SK-N-SH (cell line): ENCODE data around the gene AGMO. TPM values are rescaled to one million over a fixed set of nuclear protein-coding genes. Genes with fewer than 3 reads are reported as not detected.

ENCODE experiments used
- CTCF ChIA-PET: fragments of 300-600, 350-600 bp; formaldehyde crosslinking; extraction: SDS; loops from one replicate; lab custom pipeline; 2021; lab: Yijun Ruan, JAX
- POLR2A ChIA-PET: fragments of 350-600 bp; sonication (Branson Sonifier 250); formaldehyde crosslinking; extraction: SDS; loops from one replicate; lab custom pipeline; 2020; ENCODE audit warnings: antibody characterized with exemption, inconsistent platforms; lab: Yijun Ruan, JAX
- DNase-seq: peaks from one replicate; pipeline ENCODE4 v3.0.0; 2012
- H2AFZ ChIP-seq: fragments of 200-600 bp; sonication (generic); 2 replicates; pipeline ENCODE4 v1.8.1; 2016; ENCODE audit warnings: antibody characterized with exemption, mild to moderate bottlenecking, low read depth
- H3F3A ChIP-seq: fragments of 200-600 bp; sonication (generic); replicated peaks from 2 replicates; pipeline ENCODE3; 2016; ENCODE audit warnings: antibody characterized with exemption, mild to moderate bottlenecking; ENCODE audit not compliant: insufficient read depth
- H3K27ac ChIP-seq, 2 experiments: fragments of 200-500 bp in 1 of 2; fragments of 200-600 bp in 1 of 2; sonication (Bioruptor generic) in 1 of 2; sonication (generic), shearing (Covaris generic) in 1 of 2; 2 replicates each; pipeline versions ENCODE4 v1.5.1 to v1.6.1; 2014 to 2016; ENCODE audit warnings: low read depth in 2 of 2, inconsistent platforms in 1 of 2, low read length in 1 of 2, mild to moderate bottlenecking in 1 of 2, mixed read lengths in 1 of 2
- H3K27me3 ChIP-seq: fragments of 200-600 bp; sonication (generic), shearing (Covaris generic); 2 replicates; pipeline ENCODE4 v1.6.1; 2016; ENCODE audit warnings: mixed run types; ENCODE audit not compliant: insufficient read depth
- H3K36me3 ChIP-seq, 2 experiments: fragments of 200-500 bp in 1 of 2; fragments of 200-600 bp in 1 of 2; sonication (Bioruptor generic) in 1 of 2; sonication (generic) in 1 of 2; replicated peaks in 1 of 2; 2 replicates each; pipeline versions ENCODE3 to v1.5.1; 2014 to 2016; ENCODE audit warnings: low read length in 1 of 2, mild to moderate bottlenecking in 1 of 2; ENCODE audit not compliant: insufficient read depth in 2 of 2, control insufficient read depth in 1 of 2
- H3K4me1 ChIP-seq, 2 experiments: fragments of 200-500 bp in 1 of 2; fragments of 200-600 bp in 1 of 2; sonication (Bioruptor generic) in 1 of 2; sonication (generic), shearing (Covaris generic) in 1 of 2; 2 replicates each; pipeline versions ENCODE4 v1.5.1 to v1.6.1; 2014 to 2016; ENCODE audit warnings: low read depth in 1 of 2, low read length in 1 of 2, mixed run types in 1 of 2; ENCODE audit not compliant: insufficient read depth in 2 of 2, control insufficient read depth in 1 of 2
- H3K4me2 ChIP-seq: fragments of 200-600 bp; sonication (generic), shearing (Covaris generic); 2 replicates; pipeline ENCODE4 v1.6.1; 2017; ENCODE audit warnings: mixed run types
- H3K4me3 ChIP-seq, 2 experiments: fragments of 200-500 bp in 1 of 2; fragments of 200-600 bp in 1 of 2; sonication (Bioruptor generic) in 1 of 2; sonication (generic), shearing (Covaris generic) in 1 of 2; 2 replicates each; pipeline versions ENCODE4 v1.5.1 to v1.8.1; 2014 to 2016; ENCODE audit warnings: low read depth in 2 of 2, inconsistent platforms in 1 of 2, low read length in 1 of 2, mild to moderate bottlenecking in 1 of 2, mixed read lengths in 1 of 2, moderate library complexity in 1 of 2
- H3K79me2 ChIP-seq: fragments of 200-600 bp; sonication (generic); 2 replicates; pipeline ENCODE4 v1.8.1; 2017; ENCODE audit warnings: mild to moderate bottlenecking; ENCODE audit not compliant: insufficient read depth
- H3K9ac ChIP-seq: fragments of 200-600 bp; sonication (generic); 2 replicates; pipeline ENCODE4 v1.6.1; 2017; ENCODE audit warnings: mixed run types
- H3K9me2 ChIP-seq: fragments of 200-600 bp; sonication (generic); 2 replicates; pipeline ENCODE4 v1.6.1; 2017; ENCODE audit warnings: mixed run types
- H3K9me3 ChIP-seq: fragments of 200-600 bp; sonication (generic); 2 replicates; pipeline ENCODE4 v1.6.1; 2017; ENCODE audit warnings: mixed run types, mild to moderate bottlenecking, moderate library complexity
- H4K20me1 ChIP-seq: fragments of 200-600 bp; sonication (generic); 2 replicates; pipeline ENCODE4 v1.6.1; 2017; ENCODE audit warnings: mild to moderate bottlenecking, mixed run types; ENCODE audit not compliant: insufficient read depth
- EP300 ChIP-seq, 2 experiments: IDR thresholded peaks; 2 replicates each; pipeline versions ENCODE4 v1.4.0 to v1.6.1; 2012; ENCODE audit warnings: borderline replicate concordance in 1 of 2, low read depth in 1 of 2, low read length in 1 of 2
- EZH2phosphoT487 ChIP-seq: fragments of 200-600 bp; sonication (generic); IDR thresholded peaks from 2 replicates; pipeline ENCODE4 v1.6.1; 2017; ENCODE audit warnings: low read depth, mixed run types, mild to moderate bottlenecking, antibody characterized with exemption, moderate library complexity, borderline replicate concordance
- GABPA ChIP-seq: IDR thresholded peaks from 2 replicates; pipeline ENCODE4 v1.4.0; 2012; ENCODE audit warnings: low read depth, mild to moderate bottlenecking
- GATA2 ChIP-seq: sonication (generic); formaldehyde crosslinking; IDR thresholded peaks from 2 replicates; pipeline ENCODE4 v1.5.0; 2020; ENCODE audit warnings: mild to moderate bottlenecking, missing genetic modification reagents
- MEF2A ChIP-seq: IDR thresholded peaks from 2 replicates; pipeline ENCODE4 v1.4.0; 2012; ENCODE audit warnings: low read depth, borderline replicate concordance
- PBX3 ChIP-seq: IDR thresholded peaks from 2 replicates; pipeline ENCODE4; 2012
- POLR2AphosphoS5 ChIP-seq: IDR thresholded peaks from 2 replicates; pipeline ENCODE4 v1.6.1; 2012; ENCODE audit warnings: low read depth, low read length
- RAD21 ChIP-seq: IDR thresholded peaks from 2 replicates; pipeline ENCODE4 v1.6.1; 2012; ENCODE audit warnings: mild to moderate bottlenecking, low read length
- SIN3A ChIP-seq: IDR thresholded peaks from 2 replicates; pipeline ENCODE4 v1.6.1; 2012; ENCODE audit warnings: low read depth, mild to moderate bottlenecking, low read length, moderate library complexity, borderline replicate concordance
- SMC3 ChIP-seq: IDR thresholded peaks from 2 replicates; pipeline ENCODE4 v1.6.1; 2012; ENCODE audit warnings: low read depth, low read length, improper control_type of control experiment
- TCF12 ChIP-seq: IDR thresholded peaks from 2 replicates; pipeline ENCODE4 v1.4.0; 2012
- ZBTB33 ChIP-seq: IDR thresholded peaks from 2 replicates; pipeline ENCODE4 v1.4.0; 2012; ENCODE audit warnings: low read depth, borderline replicate concordance
- WGBS: methylation state at CpG from one replicate; pipeline ENCODE4 v1.1.6; 2017; ENCODE audit warnings: low lambda C conversion rate; 5-methylcytosine and 5-hydroxymethylcytosine counted together
- polyA plus RNA-seq, 3 experiments: library from polyadenylated mRNA; depleted of rRNA; stranded (reverse); fragments of >200 nt; gene quantifications; 2 replicates each; pipeline ENCODE4 v1.2.3, GENCODE V29; 2012

The AGMO gene
- polyA plus RNA-seq, 1 of the 3 experiments (the other 2 are of a cell fraction): 0.05 TPM

- no peaks in the 10 kb centered on the region for H3K27me3 ChIP-seq
- TF ChIP-seq PBX3 (0 out of 2 replicates have a peak, but pooled peaks have one; percentile 7), GABPA (no peak), TCF12 (peak; percentile 32), MEF2A (no peak)
- no peaks in the 10 kb centered on the region for H3K9me3 ChIP-seq
- peak overlapping the region; percentile 15; the same call in 1 of the 2 replicates for H3K4me2 ChIP-seq
- H3K36me3 ChIP-seq: no peaks in the 10 kb centered on the region
- no peak overlapping the region for H2AFZ ChIP-seq
- no peaks in the 10 kb centered on the region for H4K20me1 ChIP-seq
- peaks cover 21% of the 10 kb centered on the region for H3F3A ChIP-seq
- H3K9ac ChIP-seq: no peak overlapping the region
- no peaks in the 10 kb centered on the region for H3K79me2 ChIP-seq
- peak overlapping the region in 1 of 2 experiments; percentile 86; a peak in 2 of 4 replicates for H3K27ac ChIP-seq
- no peak for DNase-seq
- ChIA-PET POLR2A (no interaction called here), CTCF (no interaction called here)
- peaks cover 0 to 45% of the 10 kb centered on the region in 2 experiments; a peak in 3 of 4 replicates for H3K4me1 ChIP-seq
- 57% methylated on average over 6 of the region's 6 CpGs for WGBS
- no peaks in the 10 kb centered on the region for H3K9me2 ChIP-seq
- H3K4me3 ChIP-seq: no peak overlapping the region
These were observed 102.7 kb downstream of the AGMO start for GRCh38 chr7:15459018-15459615.

- no peaks in the 10 kb centered on the region for H3K79me2 ChIP-seq
- POLR2A ChIA-PET: no interaction called here
These were observed 103.5 kb downstream of the AGMO start for GRCh38 chr7:15457990-15458955.

GRCh38 chr7:15452670-15453069 lies 109.1 kb downstream of the AGMO start:
- no peaks in the 10 kb centered on the region for H3F3A ChIP-seq
- DNase-seq: no peak
- H3K9me2 ChIP-seq: no peaks in the 10 kb centered on the region
- H3K4me1 ChIP-seq: peaks cover 0 to 6% of the 10 kb centered on the region in 2 experiments; a peak in 1 of 4 replicates
- H3K4me3 ChIP-seq: no peak overlapping the region
- no peak overlapping the region for H3K27ac ChIP-seq
- ChIA-PET POLR2A (no interaction called here), CTCF (interaction anchor here (1.2 kb wide), 1 partner anchor 25 kb away, joined by 3 read pairs; no protein-coding TSS in a partner anchor)
- no peaks in the 10 kb centered on the region for H3K9me3 ChIP-seq
- no peak overlapping the region for H3K4me2 ChIP-seq
- 57% methylated on average over 3 of the region's 3 CpGs for WGBS
- no peaks in the 10 kb centered on the region for H4K20me1 ChIP-seq
- no peaks in the 10 kb centered on the region for H3K27me3 ChIP-seq
- no peaks in the 10 kb centered on the region for H3K79me2 ChIP-seq
- no peaks in the 10 kb centered on the region for H3K36me3 ChIP-seq
- no peak overlapping the region for H2AFZ ChIP-seq
- no peak overlapping the region for H3K9ac ChIP-seq
- TF ChIP-seq GATA2 (no peak), SMC3 (no peak), SIN3A (no peak), ZBTB33 (no peak), EZH2phosphoT487 (no peak), RAD21 (no peak)

More at GRCh38 chr7:15457990-15458955, 103.5 kb downstream of the AGMO start:
- DNase-seq: no peak
- H4K20me1 ChIP-seq: no peaks in the 10 kb centered on the region
- H3K9me3 ChIP-seq: no peaks in the 10 kb centered on the region
- H3K4me3 ChIP-seq: no peak overlapping the region
- H3K4me2 ChIP-seq: peak overlapping the region; percentile 6; the same call in 1 of the 2 replicates
- H2AFZ ChIP-seq: no peak overlapping the region
- WGBS: 80% methylated on average over 3 of the region's 3 CpGs
- no peak overlapping the region for H3K9ac ChIP-seq
- no peak for TF ChIP-seq EP300 (IDR thresholded peaks at IDR 0.05; ENCODE audit: borderline replicate concordance in 1 of 2, low read depth in 1 of 2, low read length in 1 of 2)
- TF ChIP-seq GATA2: no peak
- no peak for TF ChIP-seq POLR2AphosphoS5
- TF ChIP-seq, all 33 proteins: peak for 0
- peak overlapping the region in 1 of 2 experiments; percentile 86; a peak in 2 of 4 replicates for H3K27ac ChIP-seq
- no peaks in the 10 kb centered on the region for H3K27me3 ChIP-seq
- H3K9me2 ChIP-seq: no peaks in the 10 kb centered on the region
- peaks cover 21% of the 10 kb centered on the region for H3F3A ChIP-seq
- H3K4me1 ChIP-seq: peaks cover 0 to 40% of the 10 kb centered on the region in 2 experiments; a peak in 3 of 4 replicates
- no peaks in the 10 kb centered on the region for H3K36me3 ChIP-seq
- CTCF ChIA-PET: interaction anchor here (1.0 to 1.2 kb wide), 2 partner anchors 28 to 263 kb away, joined by 3 read pairs; no protein-coding TSS in a partner anchor
